Calu3 (cell line): ENCODE measurements around the gene DICER1. TPM values are rescaled to one million over a fixed set of nuclear protein-coding genes. Genes with fewer than 3 reads are reported as not detected.

Source experiments
- BruUV-seq: library from RNA; stranded (reverse); fragments of 400-500 nt; replicated peaks from 2 replicates; lab custom pipeline; 2021; lab: Mats Ljungman, UMichigan
- CTCF ChIA-PET: fragments of 300-600 bp; sonication (Branson Sonifier 250); formaldehyde crosslinking; loops from one replicate; lab custom pipeline; 2022; ENCODE audit warnings: antibody characterized with exemption; lab: Charles Lee
- DNase-seq: peaks from one replicate; pipeline ENCODE4 v3.0.0; 2022
- H3K27ac Mint-ChIP-seq: one replicate; pipeline ENCODE4 v1.8.0; 2022; ENCODE audit warnings: mixed read lengths; ENCODE audit not compliant: unreplicated experiment
- H3K27me3 Mint-ChIP-seq: one replicate; pipeline ENCODE4 v1.8.0; 2022; ENCODE audit warnings: mixed read lengths; ENCODE audit not compliant: unreplicated experiment
- H3K36me3 Mint-ChIP-seq: one replicate; pipeline ENCODE4 v1.8.0; 2022; ENCODE audit warnings: mild to moderate bottlenecking, moderate library complexity, mixed read lengths; ENCODE audit not compliant: insufficient read depth, unreplicated experiment
- H3K4me1 Mint-ChIP-seq: one replicate; pipeline ENCODE4 v1.8.0; 2022; ENCODE audit warnings: mild to moderate bottlenecking, low read depth, mixed read lengths; ENCODE audit not compliant: unreplicated experiment
- H3K4me3 Mint-ChIP-seq: one replicate; pipeline ENCODE4 v1.8.0; 2022; ENCODE audit warnings: mild to moderate bottlenecking, low read depth, moderate library complexity, mixed read lengths; ENCODE audit not compliant: unreplicated experiment
- H3K9me3 Mint-ChIP-seq: one replicate; pipeline ENCODE4 v1.8.0; 2022; ENCODE audit warnings: low read depth, mixed read lengths; ENCODE audit not compliant: unreplicated experiment
- CTCF ChIP-seq: fragments of 200-600 bp; IDR thresholded peaks from one replicate; pipeline ENCODE4 v1.8.0; 2022; ENCODE audit warnings: antibody characterized with exemption; ENCODE audit not compliant: unreplicated experiment
- intact Hi-C: fragments of 100-400 bp; cut with micrococcal nuclease; formaldehyde crosslinking; loops from one replicate; pipeline ENCODE4 v1.10.0; 2022; ENCODE audit not compliant: unreplicated experiment
- total RNA-seq: library from RNA; stranded (reverse); gene quantifications from 2 replicates; pipeline ENCODE4 v1.2.3, GENCODE V29; 2022

DICER1 gene
- total RNA-seq, 1 experiment from 2014 or later: 53.8 TPM

DNA sequence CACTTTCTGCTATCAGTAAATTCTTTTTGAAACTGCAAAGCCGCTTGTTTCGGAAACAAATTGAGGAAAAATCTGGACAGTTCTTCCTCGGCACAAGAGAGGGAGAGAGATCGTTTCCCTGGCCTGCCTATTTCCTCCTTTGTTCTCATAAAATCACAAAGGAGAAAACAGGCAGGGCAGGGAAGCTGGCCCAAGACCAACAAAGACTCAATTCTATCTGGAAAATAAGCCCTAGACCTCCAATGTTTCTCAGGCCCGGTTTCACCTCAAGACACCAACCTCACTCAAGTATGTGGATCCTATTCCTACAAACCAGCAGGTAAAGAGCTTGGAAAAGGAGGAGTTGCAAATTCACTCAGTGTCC lies 19.5 kb downstream of the DICER1 start:
- peaks cover 7% of the 10 kb centered on the region for H3K36me3 Mint-ChIP-seq
- no peaks in the 10 kb centered on the region for H3K9me3 Mint-ChIP-seq
- H3K4me3 Mint-ChIP-seq: no peak overlapping the region
- no peak overlapping the region for H3K27ac Mint-ChIP-seq
- no TSS peak for BruUV-seq
- no peaks in the 10 kb centered on the region for H3K27me3 Mint-ChIP-seq
- no peak for TF ChIP-seq CTCF
- intact Hi-C loops: no loop called here
- peaks cover 31% of the 10 kb centered on the region for H3K4me1 Mint-ChIP-seq
- no peak for DNase-seq
- CTCF ChIA-PET: no interaction called here

DNA sequence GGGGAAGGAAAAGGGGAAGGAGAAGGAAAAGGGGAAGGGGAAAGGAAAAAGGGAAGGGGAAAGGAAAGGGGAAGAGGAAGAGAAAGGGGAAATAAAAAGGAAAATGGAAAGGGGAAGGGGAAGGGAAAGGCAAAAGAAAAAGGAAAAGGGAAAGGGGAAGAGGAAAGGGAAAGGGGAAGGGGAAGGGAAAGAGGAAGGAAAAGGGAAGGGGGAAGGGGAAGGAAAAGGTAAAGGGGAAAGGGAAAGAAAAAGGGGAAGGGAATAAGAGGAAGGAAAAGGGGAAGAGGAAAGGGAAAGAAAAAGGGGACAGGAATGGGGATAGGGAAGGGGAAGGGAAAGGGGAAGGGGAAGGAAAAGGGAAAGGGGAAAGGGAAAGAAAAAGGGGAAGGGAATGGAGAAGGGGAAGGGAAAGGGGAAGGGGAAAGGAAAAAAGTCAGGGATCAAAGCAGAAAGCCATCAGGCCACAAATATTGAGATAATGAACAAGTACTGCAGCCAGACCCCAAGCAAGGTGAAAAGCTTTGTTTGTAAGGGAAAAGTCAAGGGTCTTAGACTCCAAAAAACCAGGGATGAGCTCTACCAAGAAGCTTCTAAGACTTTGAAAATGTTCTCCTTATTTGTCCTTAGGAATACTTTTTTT lies 20.0 kb downstream of the DICER1 start:
- no peak for DNase-seq
- CTCF ChIA-PET: no interaction called here
- Mint-ChIP-seq H3K36me3 (peaks cover 12% of the 10 kb centered on the region), H3K9me3 (no peaks in the 10 kb centered on the region), H3K27me3 (no peaks in the 10 kb centered on the region), H3K27ac (peak overlapping the region; percentile 17), H3K4me3 (no peak overlapping the region), H3K4me1 (peaks cover 31% of the 10 kb centered on the region)
- TF ChIP-seq CTCF: no peak
- BruUV-seq: no TSS peak
- intact Hi-C loops: no loop called here

GRCh38 chr14:95136631-95137030 lies 20.7 kb downstream of the DICER1 start:
- no peak for DNase-seq
- Mint-ChIP-seq H3K4me3 (no peak overlapping the region), H3K27me3 (no peaks in the 10 kb centered on the region), H3K36me3 (peaks cover 15% of the 10 kb centered on the region), H3K9me3 (no peaks in the 10 kb centered on the region), H3K27ac (peak overlapping the region; percentile 17), H3K4me1 (peaks cover 31% of the 10 kb centered on the region)
- no TSS peak for BruUV-seq
- TF ChIP-seq CTCF: no peak
- intact Hi-C loops: no loop called here
- CTCF ChIA-PET: interaction anchor here (1.1 kb wide), 1 partner anchor 12 kb away, joined by 3 read pairs; no protein-coding TSS in a partner anchor

DNA sequence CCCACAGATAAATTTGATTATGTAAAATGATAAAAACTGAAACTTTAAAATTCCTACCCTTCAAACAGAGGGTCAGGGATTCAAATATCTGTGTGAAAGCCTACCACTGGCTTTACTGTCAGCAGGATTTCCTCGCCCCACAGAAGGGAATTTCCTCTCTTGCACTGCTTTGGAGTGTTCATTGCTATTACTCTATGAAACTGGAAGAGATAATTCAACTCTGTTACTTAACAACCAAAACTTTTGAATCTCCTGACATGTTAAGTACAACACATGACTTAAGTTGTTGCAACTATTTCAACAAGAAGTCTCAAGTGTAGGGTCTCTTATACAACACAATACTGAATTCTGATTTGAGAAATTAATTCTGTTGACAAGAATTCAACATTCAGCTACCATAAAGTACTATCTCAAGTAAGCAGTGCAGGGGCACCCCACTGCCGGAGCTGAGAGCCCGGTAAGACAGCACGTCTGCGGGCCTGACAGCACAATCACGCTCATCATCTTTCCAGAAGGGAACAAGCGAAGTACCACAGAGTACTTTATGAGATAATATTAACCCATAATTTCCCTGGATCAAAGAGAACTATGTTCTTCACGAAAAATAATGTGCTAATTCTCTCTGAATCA lies 22.9 kb downstream of the DICER1 start:
- Mint-ChIP-seq H3K9me3 (no peaks in the 10 kb centered on the region), H3K27ac (no peak overlapping the region), H3K27me3 (no peaks in the 10 kb centered on the region), H3K36me3 (peaks cover 15% of the 10 kb centered on the region), H3K4me1 (peaks cover 19% of the 10 kb centered on the region), H3K4me3 (no peak overlapping the region)
- CTCF ChIA-PET: no interaction called here
- no TSS peak for BruUV-seq
- DNase-seq: no peak
- no peak for TF ChIP-seq CTCF
- intact Hi-C loops: no loop called here
